HG03103 (cell line): ENCODE data around the gene PUS10.
"Not testable (repeated sequence)": the region's sequence is repeated elsewhere in the genome, so short reads cannot be mapped to it uniquely, and the experiment has no call there.

Experiments used
- ATAC-seq: cut with Tn5 transposase; IDR thresholded peaks from one replicate; pipeline ENCODE4 v1.9.1; 2021; ENCODE audit warnings: low read depth; ENCODE audit not compliant: unreplicated experiment

The PUS10 gene

GRCh38 chr2:61017556-61018317 lies at the start of gene PUS10, which contains the start of gene PEX13:
Gene PUS10 (minus strand): TSS chr2:61018255. CDS start chr2:61011890, 6,365 bp downstream.
Gene PEX13 (plus strand): TSS chr2:61017720. CDS start chr2:61017760, 40 bp downstream.
- ATAC-seq = peak; percentile 62

GRCh38 chr2:61065714-61066709 lies 48.0 kb upstream of the PUS10 start, which contains the start of gene SANBR:
Gene SANBR (plus strand): TSS chr2:61065871. CDS start chr2:61070351, 4,480 bp downstream.
- peak; percentile 90 for ATAC-seq

- ATAC-seq = no peak
Observed at GRCh38 chr2:61059382-61059781, 41.3 kb upstream of the PUS10 start.

DNA sequence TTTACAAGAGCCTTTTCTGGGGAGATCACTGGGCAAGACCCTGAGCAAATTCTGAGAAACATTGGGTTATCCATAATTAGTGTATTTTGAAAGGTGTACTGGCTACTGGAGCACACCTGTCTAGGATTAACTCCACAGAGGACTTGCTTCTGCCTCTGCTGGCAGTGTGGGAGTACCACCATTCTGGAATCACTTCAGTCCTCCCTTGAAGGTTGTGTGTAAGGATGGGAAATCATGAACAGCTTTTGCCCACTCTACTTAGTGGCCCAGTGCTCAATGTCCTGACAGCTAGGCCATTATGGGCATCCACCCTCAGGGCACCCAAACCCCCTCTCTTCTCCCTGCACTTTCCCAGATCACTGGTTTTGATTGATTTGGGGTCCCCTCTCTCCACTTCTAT lies 39.5 kb upstream of the PUS10 start:
- no peak for ATAC-seq

DNA sequence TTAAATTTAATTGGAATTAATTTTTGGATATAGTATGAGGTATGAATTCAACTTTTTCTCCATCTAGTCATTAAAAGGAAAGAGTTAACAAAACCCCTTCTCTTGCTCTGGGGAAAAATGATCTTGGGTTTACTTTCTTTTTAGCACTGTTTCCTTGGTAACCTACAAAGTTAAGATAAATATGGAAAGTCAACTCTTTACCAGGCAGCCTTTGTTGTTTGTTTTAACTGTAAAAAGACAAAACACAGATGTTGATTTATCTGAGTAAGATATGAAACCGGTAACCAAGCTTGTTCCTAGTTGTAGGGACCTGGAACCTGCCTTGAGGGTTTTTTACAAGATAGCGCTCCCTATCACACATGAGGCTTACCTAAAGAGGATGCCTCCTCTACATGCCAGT lies 37.5 kb upstream of the PUS10 start:
- ATAC-seq = no peak

GRCh38 chr2:61045999-61046398 lies 27.9 kb upstream of the PUS10 start:
- no peak for ATAC-seq

DNA sequence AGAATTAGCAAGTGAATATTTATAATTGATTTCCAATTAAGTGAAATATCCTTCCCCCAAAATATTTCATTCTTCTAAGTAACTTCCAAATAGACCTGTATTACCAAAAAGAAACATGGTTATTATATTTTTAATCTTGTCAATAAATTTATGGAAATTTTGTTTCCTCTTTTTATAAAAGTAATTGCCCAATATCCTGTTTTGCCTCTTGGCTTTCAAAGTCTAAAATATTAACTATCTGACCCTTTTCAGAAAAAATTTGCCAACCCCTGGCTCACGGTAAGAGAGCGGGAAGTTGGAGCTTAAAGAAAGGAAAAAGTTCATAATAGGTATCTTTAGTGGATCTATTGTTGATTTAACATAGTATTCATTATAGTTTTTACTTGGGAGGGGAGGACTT lies 27.2 kb upstream of the PUS10 start:
- ATAC-seq = no peak

DNA sequence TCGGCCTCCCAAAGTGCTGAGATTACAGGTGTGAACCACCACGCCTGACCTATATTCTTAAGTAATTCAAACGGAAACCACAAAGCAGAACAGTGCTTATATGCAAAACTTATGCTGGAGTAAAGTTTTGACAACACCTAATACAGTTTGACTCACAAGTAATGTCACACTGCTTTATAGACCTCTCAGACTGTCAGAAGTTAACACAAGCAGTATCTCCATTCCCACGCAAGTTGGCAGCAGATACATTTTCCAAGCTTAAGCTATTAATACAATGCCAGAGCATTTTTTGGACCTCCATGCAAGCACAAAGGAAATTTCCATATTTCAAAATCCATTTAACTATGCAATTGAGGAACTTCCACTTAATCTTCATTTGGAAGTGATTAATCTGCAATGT lies 26.6 kb upstream of the PUS10 start:
- no peak for ATAC-seq

GRCh38 chr2:61042807-61043206 lies 24.8 kb upstream of the PUS10 start:
- no peak for ATAC-seq

GRCh38 chr2:61036643-61037042 lies 18.6 kb upstream of the PUS10 start:
- not testable (repeated sequence) for ATAC-seq

GRCh38 chr2:61034592-61034991 lies 16.5 kb upstream of the PUS10 start:
- ATAC-seq = not testable (repeated sequence)

DNA sequence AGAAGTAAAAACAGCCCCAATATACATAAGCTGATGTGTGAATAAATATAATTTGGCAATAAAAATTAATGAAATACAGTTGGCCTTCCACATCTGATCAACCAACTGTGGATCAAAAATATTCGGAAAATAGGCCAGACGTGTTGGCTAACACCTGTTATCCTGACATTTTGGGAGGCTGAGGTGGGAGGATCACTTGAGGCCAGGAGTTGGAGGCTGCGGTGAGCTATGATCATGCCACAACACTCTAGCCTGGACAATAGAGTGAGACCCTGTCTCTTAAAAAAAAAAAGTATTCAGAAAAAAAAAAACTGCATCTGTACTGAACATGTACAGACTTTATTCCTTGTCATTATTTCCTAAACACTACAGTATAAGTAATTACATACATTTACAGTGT lies 11.5 kb upstream of the PUS10 start:
- ATAC-seq = no peak

DNA sequence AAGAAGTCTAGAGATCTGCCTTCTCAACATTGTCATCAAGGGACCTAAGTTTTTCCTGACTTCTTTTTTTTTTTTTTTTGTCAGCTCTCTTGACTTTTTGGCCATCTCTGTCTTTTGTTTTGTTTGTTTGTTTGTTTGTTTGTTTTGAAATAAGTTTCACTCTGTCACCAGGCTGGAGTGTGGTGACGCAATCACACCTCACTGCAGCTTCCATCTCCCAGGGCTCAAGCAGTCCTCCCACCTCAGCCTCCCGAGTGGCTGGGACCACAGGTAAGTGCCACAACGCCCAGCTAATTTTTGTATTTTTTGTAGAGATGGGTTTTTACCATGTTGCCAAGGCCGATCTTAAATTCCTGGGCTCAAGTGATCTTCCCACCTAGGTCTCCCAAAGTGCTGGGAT lies 5.6 kb upstream of the PUS10 start:
- no peak for ATAC-seq

GRCh38 chr2:61021228-61021660 lies 3.2 kb upstream of the PUS10 start:
- no peak for ATAC-seq

- ATAC-seq = no peak
Observed at GRCh38 chr2:61018798-61019197, 743 bp upstream of the PUS10 start.

DNA sequence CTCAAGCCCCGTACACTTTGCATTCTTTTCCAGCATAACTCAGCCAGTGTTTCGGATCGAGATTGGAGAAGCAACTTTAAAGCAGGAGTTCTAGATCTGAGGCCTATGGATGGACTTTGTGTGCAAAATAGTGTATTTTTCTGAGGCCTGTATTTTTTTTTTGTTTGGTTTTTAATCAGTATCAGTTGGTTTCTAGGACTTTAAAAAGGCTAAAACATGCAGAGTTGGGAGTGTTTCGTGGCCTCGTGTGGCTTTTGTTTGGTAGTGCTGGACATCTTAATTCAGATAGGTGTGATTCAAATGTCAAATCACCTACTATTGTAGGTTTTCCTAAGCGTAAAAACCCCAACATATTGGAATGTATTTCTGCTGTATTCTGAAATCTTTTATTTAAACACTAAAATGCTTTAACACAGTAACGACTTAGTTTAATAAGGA lies 282 bp upstream of the PUS10 start:
- no peak for ATAC-seq

GRCh38 chr2:61017003-61017555 lies 976 bp downstream of the PUS10 start:
- ATAC-seq = peak; percentile 65

- peak; percentile 1 for ATAC-seq
Observed at GRCh38 chr2:61016392-61017002, 1.6 kb downstream of the PUS10 start.

DNA sequence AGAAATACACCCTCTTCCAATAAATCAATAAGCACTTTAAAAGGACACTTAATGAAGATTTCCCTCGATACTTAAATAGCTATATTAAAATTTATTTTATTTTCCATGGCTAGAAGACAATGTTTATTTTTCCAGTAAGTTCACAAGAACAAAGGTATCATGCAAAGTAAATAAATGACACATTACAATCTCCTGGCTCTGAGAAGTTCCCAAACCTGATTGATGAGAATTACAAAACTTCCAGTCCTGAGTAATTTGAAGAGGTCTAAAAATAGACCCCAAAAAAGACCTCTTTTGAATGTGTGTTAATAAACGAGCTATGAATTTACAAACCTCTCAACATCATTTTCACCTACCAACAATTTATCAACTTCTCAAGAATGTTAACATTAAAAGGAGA lies 2.1 kb downstream of the PUS10 start:
- no peak for ATAC-seq

- no peak for ATAC-seq
Observed at GRCh38 chr2:61014763-61015162, 3.3 kb downstream of the PUS10 start.
